Measurements from ENCODE around the gene TDRD7. TPM values are rescaled to one million over a fixed set of nuclear protein-coding genes. Genes with fewer than 3 reads are reported as not detected.

The TDRD7 gene
- total and polyA plus RNA-seq, 2 of the 8 experiments (the other 6 are each of a cell fraction or from before 2014, with no cell fraction given) = 1.2 to 2.3 TPM

DNA sequence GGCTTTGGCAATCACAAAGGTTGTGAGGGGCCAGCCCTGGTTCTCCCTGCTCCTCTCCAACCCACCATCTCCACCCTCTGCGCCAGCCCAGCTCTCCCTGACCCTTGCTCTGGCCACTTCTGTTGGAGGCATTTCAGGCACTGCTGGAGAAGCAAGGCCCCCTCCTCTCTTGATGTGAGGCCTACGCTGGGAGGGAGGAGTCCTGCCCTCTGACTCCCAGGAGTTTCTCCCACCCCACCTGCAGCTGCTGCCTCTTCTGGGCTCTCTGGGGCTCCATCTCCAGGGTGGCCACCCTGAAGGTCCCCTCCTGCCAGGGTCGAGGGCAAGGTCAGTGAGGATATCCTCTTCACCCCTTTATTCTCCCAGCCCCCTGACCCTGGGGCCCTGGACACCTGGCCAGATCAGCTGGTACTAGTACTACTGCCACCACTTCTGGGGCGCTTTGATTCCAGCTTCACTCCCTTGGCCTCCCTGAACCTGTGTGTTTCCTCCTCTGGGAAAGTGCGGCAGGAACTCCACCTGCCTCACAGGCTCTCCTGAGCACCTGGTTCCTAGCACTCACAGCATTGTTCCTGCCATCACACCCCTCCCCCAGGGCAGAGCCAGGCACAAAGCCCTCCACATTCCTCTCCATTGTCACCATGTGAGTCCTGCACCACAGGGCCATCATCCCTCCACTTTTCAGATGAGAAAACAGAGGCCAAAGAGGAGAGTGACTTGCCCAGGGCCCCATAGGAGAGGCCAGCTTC lies 23.8 kb upstream of the TDRD7 start (continued):
- TF ChIP-seq SIN3A (conservative IDR thresholded peaks at IDR 0.05 in 1 of 2, IDR thresholded peaks at IDR 0.05 in 1 of 2; ENCODE audit: low read depth in 1 of 2, low read length in 2 of 2) (no peak), USF2 (IDR thresholded peaks at IDR 0.05; ENCODE audit: low read length) (no peak)

All from H1 (cell line).